ENCODE results near the gene BACE1. TPM values are rescaled to one million over a fixed set of nuclear protein-coding genes. Genes with fewer than 3 reads are reported as not detected.

The BACE1 gene
- total and polyA plus RNA-seq, 10 of the 15 experiments (the other 5 are each of a cell fraction or from before 2014, with no cell fraction given), result 0.07 to 1.6 (median 0.32) TPM

DNA sequence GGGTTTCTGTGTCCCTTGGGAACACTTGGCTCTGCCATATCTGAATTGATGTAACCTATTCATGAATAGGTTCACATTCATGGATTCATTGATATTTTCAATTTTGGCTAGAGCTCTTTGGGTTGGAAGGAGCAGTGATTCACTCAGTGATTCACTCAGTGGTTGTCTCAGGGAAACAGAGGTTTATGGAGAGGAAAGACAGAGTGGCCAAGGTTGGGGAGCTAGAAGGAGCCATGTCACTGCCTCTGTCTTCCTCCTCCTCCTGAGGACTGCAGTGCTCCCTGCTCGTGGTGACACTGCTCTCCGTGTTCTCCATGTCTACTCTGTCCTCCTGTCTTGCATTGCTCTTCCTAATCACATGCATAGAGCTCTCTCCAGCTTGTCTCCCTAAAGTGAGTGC lies 29.0 kb upstream of the BACE1 start:
- no TSS peak for BruUV-seq (replicated peaks)
- in situ Hi-C loops (cut with MboI) (no loop called here), intact Hi-C loops (cut with micrococcal nuclease; ENCODE audit: unreplicated experiment) (no loop called here)
- ChIA-PET SMC1A (ENCODE audit: uncharacterized antibody, unreplicated experiment) (interaction anchor here (1.7 kb wide), 1 partner anchor 9 kb away, joined by 5 read pairs; no protein-coding TSS in a partner anchor), POLR2A (no interaction called here), CTCF (no interaction called here), RAD21 (ENCODE audit: unreplicated experiment) (no interaction called here)
- Histone ChIP-seq H3K4me1 (ENCODE audit: control insufficient read depth, insufficient read depth, low read length) (no peaks in the 10 kb centered on the region), H3K36me3 (ENCODE audit: control insufficient read depth in 2 of 2, insufficient read depth in 2 of 2, low read length in 1 of 2) (peaks cover 3 to 5% of the 10 kb centered on the region in 2 experiments; a peak in 3 of 4 replicates), H3K4me2 (ENCODE audit: control insufficient read depth, insufficient read depth) (no peak overlapping the region), H3K9me3 (replicated peaks; ENCODE audit: control insufficient read depth, insufficient read depth, low read length) (no peaks in the 10 kb centered on the region), H3K27me3 (replicated peaks in 1 of 2; ENCODE audit: control insufficient read depth in 2 of 2, insufficient read depth in 2 of 2, low read length in 1 of 2) (no peaks in the 10 kb centered on the region), H3K4me3 (no peak overlapping the region), H3K9ac (ENCODE audit: control insufficient read depth, insufficient read depth, low read length) (no peak overlapping the region), H4K20me1 (ENCODE audit: control insufficient read depth, insufficient read depth) (no peaks in the 10 kb centered on the region), H3K79me2 (ENCODE audit: control insufficient read depth, insufficient read depth, low read length) (no peaks in the 10 kb centered on the region), H2AFZ (ENCODE audit: control insufficient read depth, low read depth, low read length) (no peak overlapping the region), H3K27ac (ENCODE audit: control insufficient read depth, insufficient read depth) (no peak overlapping the region)
- FAIRE-seq, result no peak
- WGBS (ENCODE audit: insufficient coverage, insufficient replicate concordance, low lambda C conversion rate, missing lambda C conversion rate), result 81% methylated on average over 2 of the region's 2 CpGs
- no peak for DNase-seq (ENCODE audit: low read depth, low spot score)
- TF ChIP-seq ZBTB4 (CRISPR knock-in tag; IDR thresholded peaks at IDR 0.05) (no peak), BCLAF1 (IDR thresholded peaks at IDR 0.05) (no peak), REST (IDR thresholded peaks at IDR 0.05; ENCODE audit: low read depth, low read length) (no peak)
- no peak for ATAC-seq

Data from GM12878 (cell line).